Measurements from ENCODE around the gene MED29. TPM values are rescaled to one million over a fixed set of nuclear protein-coding genes. Genes with fewer than 3 reads are reported as not detected.
A peak's percentile ranks its signal among the peaks of the same experiment; 100 is the strongest.

Gene MED29
- total and polyA plus RNA-seq, 2 of the 4 experiments (the other 2 are of a cell fraction) = 17.6 to 28.8 TPM

- BruUV-seq (replicated peaks) = no TSS peak
- ChIA-PET CTCF (interaction anchor here (0.6 to 1.1 kb wide), 2 partner anchors 10 to 120 kb away, joined by 3 to 5 read pairs; no protein-coding TSS in a partner anchor), POLR2A (ENCODE audit: unreplicated experiment) (interaction anchor here (0.6 kb wide), 1 partner anchor 19 kb away, joined by 4 read pairs; no protein-coding TSS in a partner anchor)
- TF ChIP-seq FOS (IDR thresholded peaks at IDR 0.05; ENCODE audit: low read depth, low read length) (no peak), NFE2L2 (IDR thresholded peaks at IDR 0.05; ENCODE audit: low read depth, low read length) (no peak; the same call in 1 of the 2 replicates), MAFK (IDR thresholded peaks at IDR 0.05; ENCODE audit: low read depth, low read length) (no peak), CEBPB (IDR thresholded peaks at IDR 0.05; ENCODE audit: low read depth, low read length) (no peak), SMC3 (IDR thresholded peaks at IDR 0.05; ENCODE audit: low read depth, low read length) (no peak), POLR2A (IDR thresholded peaks at IDR 0.05; ENCODE audit: low read depth, low read length) (peak; percentile 76), MAZ (IDR thresholded peaks at IDR 0.05; ENCODE audit: borderline replicate concordance, low read depth, low read length) (peak; percentile 7; the same call in 1 of the 2 replicates), MXI1 (IDR thresholded peaks at IDR 0.05; ENCODE audit: borderline replicate concordance, low read depth, low read length) (no peak), BHLHE40 (IDR thresholded peaks at IDR 0.05; ENCODE audit: low read depth, low read length) (no peak), RCOR1 (IDR thresholded peaks at IDR 0.05; ENCODE audit: insufficient replicate concordance, low read length) (no peak)
- TF ChIP-seq, protein P1, sequence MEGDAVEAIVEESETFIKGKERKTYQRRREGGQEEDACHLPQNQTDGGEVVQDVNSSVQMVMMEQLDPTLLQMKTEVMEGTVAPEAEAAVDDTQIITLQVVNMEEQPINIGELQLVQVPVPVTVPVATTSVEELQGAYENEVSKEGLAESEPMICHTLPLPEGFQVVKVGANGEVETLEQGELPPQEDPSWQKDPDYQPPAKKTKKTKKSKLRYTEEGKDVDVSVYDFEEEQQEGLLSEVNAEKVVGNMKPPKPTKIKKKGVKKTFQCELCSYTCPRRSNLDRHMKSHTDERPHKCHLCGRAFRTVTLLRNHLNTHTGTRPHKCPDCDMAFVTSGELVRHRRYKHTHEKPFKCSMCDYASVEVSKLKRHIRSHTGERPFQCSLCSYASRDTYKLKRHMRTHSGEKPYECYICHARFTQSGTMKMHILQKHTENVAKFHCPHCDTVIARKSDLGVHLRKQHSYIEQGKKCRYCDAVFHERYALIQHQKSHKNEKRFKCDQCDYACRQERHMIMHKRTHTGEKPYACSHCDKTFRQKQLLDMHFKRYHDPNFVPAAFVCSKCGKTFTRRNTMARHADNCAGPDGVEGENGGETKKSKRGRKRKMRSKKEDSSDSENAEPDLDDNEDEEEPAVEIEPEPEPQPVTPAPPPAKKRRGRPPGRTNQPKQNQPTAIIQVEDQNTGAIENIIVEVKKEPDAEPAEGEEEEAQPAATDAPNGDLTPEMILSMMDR (conservative IDR thresholded peaks at IDR 0.05; ENCODE audit: low read depth, low read length) = no peak
- TF ChIP-seq, protein P2, sequence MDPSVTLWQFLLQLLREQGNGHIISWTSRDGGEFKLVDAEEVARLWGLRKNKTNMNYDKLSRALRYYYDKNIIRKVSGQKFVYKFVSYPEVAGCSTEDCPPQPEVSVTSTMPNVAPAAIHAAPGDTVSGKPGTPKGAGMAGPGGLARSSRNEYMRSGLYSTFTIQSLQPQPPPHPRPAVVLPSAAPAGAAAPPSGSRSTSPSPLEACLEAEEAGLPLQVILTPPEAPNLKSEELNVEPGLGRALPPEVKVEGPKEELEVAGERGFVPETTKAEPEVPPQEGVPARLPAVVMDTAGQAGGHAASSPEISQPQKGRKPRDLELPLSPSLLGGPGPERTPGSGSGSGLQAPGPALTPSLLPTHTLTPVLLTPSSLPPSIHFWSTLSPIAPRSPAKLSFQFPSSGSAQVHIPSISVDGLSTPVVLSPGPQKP (IDR thresholded peaks at IDR 0.05; ENCODE audit: borderline replicate concordance, low read depth, low read length) = no peak
- TF ChIP-seq, protein P3, sequence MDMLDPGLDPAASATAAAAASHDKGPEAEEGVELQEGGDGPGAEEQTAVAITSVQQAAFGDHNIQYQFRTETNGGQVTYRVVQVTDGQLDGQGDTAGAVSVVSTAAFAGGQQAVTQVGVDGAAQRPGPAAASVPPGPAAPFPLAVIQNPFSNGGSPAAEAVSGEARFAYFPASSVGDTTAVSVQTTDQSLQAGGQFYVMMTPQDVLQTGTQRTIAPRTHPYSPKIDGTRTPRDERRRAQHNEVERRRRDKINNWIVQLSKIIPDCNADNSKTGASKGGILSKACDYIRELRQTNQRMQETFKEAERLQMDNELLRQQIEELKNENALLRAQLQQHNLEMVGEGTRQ (IDR thresholded peaks at IDR 0.05; ENCODE audit: low read depth, low read length) = peak; percentile 56
These were observed 17.4 kb downstream of the MED29 start for GRCh38 chr19:39408392-39409207.

More at GRCh38 chr19:39408392-39409207, 17.4 kb downstream of the MED29 start:
- intact Hi-C loops (cut with micrococcal nuclease) (no loop called here), dilution Hi-C loops (cut with HindIII; ENCODE audit: low sequenced_read_pairs, unreplicated experiment) (no loop called here), in situ Hi-C loops (cut with MboI; ENCODE audit: low sequenced_read_pairs) (no loop called here)
- H2AK9ac ChIP-seq (replicated peaks; ENCODE audit: low read depth, low read length, poor library complexity) = peak overlapping the region; percentile 91
- peak overlapping the region; percentile 48 for H2BK5ac ChIP-seq (ENCODE audit: low read depth, low read length, poor library complexity, severe bottlenecking)
- peak overlapping the region; percentile 51; the same call in 1 of the 2 replicates for H3K4ac ChIP-seq (ENCODE audit: low read depth, low read length)
- H4K5ac ChIP-seq (ENCODE audit: low read depth, low read length) = no peak overlapping the region
- peaks cover 4 to 33% of the 10 kb centered on the region in 2 experiments; a peak in 3 of 4 replicates for H3K79me1 ChIP-seq (ENCODE audit: low read depth in 1 of 2, low read length in 2 of 2)
- no peak for ATAC-seq (ENCODE audit: low read depth)
- no peak overlapping the region for H4K91ac ChIP-seq (ENCODE audit: insufficient read depth, low read depth, low read length)
- H3K9ac ChIP-seq (ENCODE audit: low read depth, low read length) = peak overlapping the region; percentile 93
- peak overlapping the region; percentile 24; the same call in 1 of the 2 replicates for H3K14ac ChIP-seq (replicated peaks; ENCODE audit: low read depth, low read length)
- H3K56ac ChIP-seq (ENCODE audit: extremely low read depth, insufficient read depth, low read length) = peak overlapping the region; percentile 26; the same call in 1 of the 2 replicates
- H2AK5ac ChIP-seq (ENCODE audit: low read depth, low read length) = peak overlapping the region; percentile 0; the same call in 1 of the 2 replicates
- 76% methylated on average over 9 of the region's 20 CpGs; no CpG with 5 or more reads in 1 of the 2 experiments for WGBS, 2 experiments (ENCODE audit: extremely low coverage in 2 of 2, insufficient read length in 1 of 2)
- H3K9me3 ChIP-seq (ENCODE audit: control insufficient read depth, insufficient read depth, low read length) = no peaks in the 10 kb centered on the region
- H4K8ac ChIP-seq (ENCODE audit: low read depth in 2 of 2, low read length in 2 of 2) = peak overlapping the region in 1 of 2 experiments; percentile 13; a peak in 2 of 4 replicates
- H2BK120ac ChIP-seq (ENCODE audit: low read depth, low read length) = no peak overlapping the region
- peak; percentile 52 for DNase-seq
- no peak overlapping the region for H2BK15ac ChIP-seq (ENCODE audit: low read depth, low read length)
- peak overlapping the region; percentile 36 for H3K23ac ChIP-seq (ENCODE audit: low read depth, low read length)
- peak overlapping the region; percentile 92 for H3K27ac ChIP-seq (ENCODE audit: insufficient read depth, low read length)
- H4K20me1 ChIP-seq (ENCODE audit: insufficient read depth, low read length) = peaks cover 27% of the 10 kb centered on the region
- peak overlapping the region; percentile 92 for H3K4me2 ChIP-seq (ENCODE audit: low read depth, low read length)
- peak overlapping the region; percentile 34 for H2AFZ ChIP-seq (replicated peaks; ENCODE audit: low read length, poor library complexity)
- no peak overlapping the region for H3K18ac ChIP-seq (ENCODE audit: low read depth, low read length)
- H3K36me3 ChIP-seq (ENCODE audit: control insufficient read depth, insufficient read depth, low read length) = peaks cover 15% of the 10 kb centered on the region
- peak overlapping the region; percentile 68 for H3K4me3 ChIP-seq (ENCODE audit: insufficient read depth, low read depth, low read length)
- no peaks in the 10 kb centered on the region for H3K9me1 ChIP-seq (ENCODE audit: insufficient read depth, low read length)
- no peak overlapping the region for H2BK20ac ChIP-seq (ENCODE audit: low read depth, low read length)
- H3K27me3 ChIP-seq (ENCODE audit: control insufficient read depth, insufficient read depth, low read length) = no peaks in the 10 kb centered on the region
- H3K4me1 ChIP-seq (ENCODE audit: control insufficient read depth, insufficient read depth, low read length) = peaks cover 20% of the 10 kb centered on the region
